ENCODE measurements around the gene TTYH2. TPM values are rescaled to one million over a fixed set of nuclear protein-coding genes. Genes with fewer than 3 reads are reported as not detected.

Gene TTYH2
- total RNA-seq, 1 experiment from 2014 or later, result 5.4 TPM

- Histone ChIP-seq H3K27me3 (replicated peaks; ENCODE audit: control insufficient read depth, insufficient read depth, low read length) (no peaks in the 10 kb centered on the region), H3K4me3 (ENCODE audit: low read depth, low read length) (no peak overlapping the region), H3K9me3 (no peaks in the 10 kb centered on the region), H3K4me1 (no peaks in the 10 kb centered on the region), H3K36me3 (ENCODE audit: control insufficient read depth, insufficient read depth, low read length) (no peaks in the 10 kb centered on the region; the same call in 1 of the 2 replicates)
- no peak for DNase-seq
- no TSS peak for BruUV-seq (replicated peaks)
- no peak for TF ChIP-seq CTCF (IDR thresholded peaks at IDR 0.05; ENCODE audit: insufficient read depth in 1 of 2, low read depth in 1 of 2, low read length in 1 of 2, severe bottlenecking in 1 of 2, unreplicated experiment in 1 of 2)
- no peaks in the 10 kb centered on the region for H3K4me1 Mint-ChIP-seq (ENCODE audit: low read depth, unreplicated experiment)
- intact Hi-C loops (cut with micrococcal nuclease; ENCODE audit: unreplicated experiment), result no loop called here
- CTCF ChIA-PET, result no interaction called here
- no peaks in the 10 kb centered on the region for H3K27me3 Mint-ChIP-seq (ENCODE audit: insufficient read depth, unreplicated experiment)
- H3K9me3 Mint-ChIP-seq (ENCODE audit: unreplicated experiment), result no peaks in the 10 kb centered on the region
- no peak overlapping the region for H3K4me3 Mint-ChIP-seq (ENCODE audit: unreplicated experiment)
- H3K27ac Mint-ChIP-seq (ENCODE audit: unreplicated experiment), result no peak overlapping the region
- no peaks in the 10 kb centered on the region for H3K36me3 Mint-ChIP-seq (ENCODE audit: insufficient read depth, unreplicated experiment)
- POLR2A ChIA-PET, result no interaction called here
These were observed 28.1 kb downstream of the TTYH2 start for GRCh38 chr17:74241431-74241830.

GRCh38 chr17:74241847-74242246 lies 28.5 kb downstream of the TTYH2 start:
- Mint-ChIP-seq H3K27ac (ENCODE audit: unreplicated experiment) (no peak overlapping the region), H3K4me3 (ENCODE audit: unreplicated experiment) (no peak overlapping the region), H3K27me3 (ENCODE audit: insufficient read depth, unreplicated experiment) (no peaks in the 10 kb centered on the region), H3K36me3 (ENCODE audit: insufficient read depth, unreplicated experiment) (no peaks in the 10 kb centered on the region), H3K9me3 (ENCODE audit: unreplicated experiment) (no peaks in the 10 kb centered on the region), H3K4me1 (ENCODE audit: low read depth, unreplicated experiment) (no peaks in the 10 kb centered on the region)
- intact Hi-C loops (cut with micrococcal nuclease; ENCODE audit: unreplicated experiment), result no loop called here
- DNase-seq, result no peak
- no peak overlapping the region for H3K4me3 ChIP-seq (ENCODE audit: low read depth, low read length)
- no peaks in the 10 kb centered on the region for H3K4me1 ChIP-seq
- ChIA-PET POLR2A (no interaction called here), CTCF (no interaction called here)
- BruUV-seq (replicated peaks), result no TSS peak
- no peak for TF ChIP-seq CTCF (IDR thresholded peaks at IDR 0.05; ENCODE audit: insufficient read depth in 1 of 2, low read depth in 1 of 2, low read length in 1 of 2, severe bottlenecking in 1 of 2, unreplicated experiment in 1 of 2)
- no peaks in the 10 kb centered on the region for H3K9me3 ChIP-seq
- no peaks in the 10 kb centered on the region; the same call in 1 of the 2 replicates for H3K36me3 ChIP-seq (ENCODE audit: control insufficient read depth, insufficient read depth, low read length)
- no peaks in the 10 kb centered on the region for H3K27me3 ChIP-seq (replicated peaks; ENCODE audit: control insufficient read depth, insufficient read depth, low read length)

- no peak overlapping the region for H3K4me3 Mint-ChIP-seq (ENCODE audit: unreplicated experiment)
These were observed 29.8 kb downstream of the TTYH2 start for GRCh38 chr17:74243013-74243755.

More at GRCh38 chr17:74243013-74243755, 29.8 kb downstream of the TTYH2 start:
- no peaks in the 10 kb centered on the region for H3K36me3 ChIP-seq (ENCODE audit: control insufficient read depth, insufficient read depth, low read length)
- no peak for TF ChIP-seq CTCF (IDR thresholded peaks at IDR 0.05; ENCODE audit: insufficient read depth in 1 of 2, low read depth in 1 of 2, low read length in 1 of 2, severe bottlenecking in 1 of 2, unreplicated experiment in 1 of 2)
- no TSS peak for BruUV-seq (replicated peaks)
- Mint-ChIP-seq H3K27me3 (ENCODE audit: insufficient read depth, unreplicated experiment) (no peaks in the 10 kb centered on the region), H3K27ac (ENCODE audit: unreplicated experiment) (no peak overlapping the region), H3K4me1 (ENCODE audit: low read depth, unreplicated experiment) (no peaks in the 10 kb centered on the region), H3K36me3 (ENCODE audit: insufficient read depth, unreplicated experiment) (no peaks in the 10 kb centered on the region), H3K9me3 (ENCODE audit: unreplicated experiment) (no peaks in the 10 kb centered on the region)
- H3K27me3 ChIP-seq (replicated peaks; ENCODE audit: control insufficient read depth, insufficient read depth, low read length), result no peaks in the 10 kb centered on the region
- no peaks in the 10 kb centered on the region for H3K4me1 ChIP-seq
- CTCF ChIA-PET, result no interaction called here
- H3K9me3 ChIP-seq, result no peaks in the 10 kb centered on the region
- POLR2A ChIA-PET, result no interaction called here
- no peak overlapping the region for H3K4me3 ChIP-seq (ENCODE audit: low read depth, low read length)
- DNase-seq, result no peak
- intact Hi-C loops (cut with micrococcal nuclease; ENCODE audit: unreplicated experiment), result no loop called here
